Karpas-422 (cell line): ENCODE data around the gene LIME1. TPM values are rescaled to one million over a fixed set of nuclear protein-coding genes. Genes with fewer than 3 reads are reported as not detected.

Source experiments
- DNase-seq: peaks from one replicate; pipeline ENCODE4 v3.0.0-alpha.2; 2015
- H2AFZ ChIP-seq: fragments of 200-600 bp; sonication (generic); 2 replicates; pipeline ENCODE4 v1.6.1; 2014; ENCODE audit warnings: antibody characterized with exemption, low read length, mixed read lengths
- H3K27ac ChIP-seq: fragments of 200-600 bp; sonication (generic); 2 replicates; pipeline ENCODE4 v1.5.1; 2014; ENCODE audit warnings: mild to moderate bottlenecking, low read length, moderate library complexity
- H3K27me3 ChIP-seq: fragments of 200-600 bp; sonication (generic); 2 replicates; pipeline ENCODE4 v1.6.1; 2014; ENCODE audit warnings: low read length, mixed read lengths
- H3K36me3 ChIP-seq: fragments of 200-600 bp; sonication (generic); 2 replicates; pipeline ENCODE4 v1.6.1; 2014; ENCODE audit warnings: low read length, mixed read lengths; ENCODE audit not compliant: insufficient read depth
- H3K4me1 ChIP-seq: fragments of 200-600 bp; sonication (generic); 2 replicates; pipeline ENCODE4 v1.6.1; 2014; ENCODE audit warnings: mild to moderate bottlenecking, low read length, mixed read lengths
- H3K4me2 ChIP-seq: fragments of 200-600 bp; sonication (generic); 2 replicates; pipeline ENCODE4 v1.6.1; 2014; ENCODE audit warnings: low read length, low read depth, mild to moderate bottlenecking; ENCODE audit not compliant: poor library complexity, severe bottlenecking
- H3K4me3 ChIP-seq: fragments of 200-600 bp; sonication (generic); 2 replicates; pipeline ENCODE4 v1.5.1; 2014; ENCODE audit warnings: mild to moderate bottlenecking, antibody characterized with exemption, low read length, mixed read lengths
- H3K79me2 ChIP-seq: fragments of 200-600 bp; sonication (generic); 2 replicates; pipeline ENCODE4 v1.6.1; 2014; ENCODE audit warnings: mild to moderate bottlenecking, low read length, mixed read lengths
- H3K9ac ChIP-seq: fragments of 200-600 bp; sonication (generic); 2 replicates; pipeline ENCODE4 v1.6.0; 2014; ENCODE audit warnings: low read length
- H3K9me2 ChIP-seq: fragments of 200-600 bp; sonication (generic), shearing (Covaris generic); replicated peaks from 2 replicates; pipeline ENCODE4 v1.6.0; 2014; ENCODE audit warnings: mild to moderate bottlenecking, low read length, moderate library complexity; ENCODE audit not compliant: insufficient read depth
- H3K9me3 ChIP-seq: fragments of 300-700, 200-600 bp; sonication (generic); 2 replicates; pipeline ENCODE4 v1.6.1; 2014; ENCODE audit warnings: low read length, mixed read lengths
- H4K20me1 ChIP-seq: fragments of 200-600 bp; sonication (generic); 2 replicates; pipeline ENCODE4 v1.6.1; 2014; ENCODE audit warnings: mild to moderate bottlenecking, antibody characterized with exemption, low read length, low read depth; ENCODE audit not compliant: insufficient read depth
- total RNA-seq: library from RNA; depleted of rRNA; stranded (reverse); fragments of >200 nt; shearing (Covaris generic); gene quantifications from 2 replicates; pipeline ENCODE4 v1.2.3, GENCODE V29; 2014; ENCODE audit warnings: low replicate concordance

Gene LIME1
- total RNA-seq, 1 experiment from 2014 or later: 3.4 TPM

DNA sequence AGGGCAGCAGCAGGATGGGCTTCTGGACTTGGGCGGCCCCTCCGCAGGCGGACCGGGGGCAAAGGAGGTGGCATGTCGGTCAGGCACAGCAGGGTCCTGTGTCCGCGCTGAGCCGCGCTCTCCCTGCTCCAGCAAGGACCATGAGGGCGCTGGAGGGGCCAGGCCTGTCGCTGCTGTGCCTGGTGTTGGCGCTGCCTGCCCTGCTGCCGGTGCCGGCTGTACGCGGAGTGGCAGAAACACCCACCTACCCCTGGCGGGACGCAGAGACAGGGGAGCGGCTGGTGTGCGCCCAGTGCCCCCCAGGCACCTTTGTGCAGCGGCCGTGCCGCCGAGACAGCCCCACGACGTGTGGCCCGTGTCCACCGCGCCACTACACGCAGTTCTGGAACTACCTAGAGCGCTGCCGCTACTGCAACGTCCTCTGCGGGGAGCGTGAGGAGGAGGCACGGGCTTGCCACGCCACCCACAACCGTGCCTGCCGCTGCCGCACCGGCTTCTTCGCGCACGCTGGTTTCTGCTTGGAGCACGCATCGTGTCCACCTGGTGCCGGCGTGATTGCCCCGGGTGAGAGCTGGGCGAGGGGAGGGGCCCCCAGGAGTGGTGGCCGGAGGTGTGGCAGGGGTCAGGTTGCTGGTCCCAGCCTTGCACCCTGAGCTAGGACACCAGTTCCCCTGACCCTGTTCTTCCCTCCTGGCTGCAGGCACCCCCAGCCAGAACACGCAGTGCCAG lies 39.7 kb upstream of the LIME1 start, which contains the start of gene TNFRSF6B:
TNFRSF6B (plus strand) TSS at position 25 of the 729 bp plus-strand sequence; CDS start at position 141, 116 bp downstream.
- no peak within 1 kb of the TSS for H2AFZ ChIP-seq
- DNase-seq: no peak
- no peak within 1 kb of the TSS for H3K4me2 ChIP-seq
- H3K4me1 ChIP-seq: peaks cover 7% of the 10 kb centered on the region
- no peaks in the 10 kb centered on the region for H4K20me1 ChIP-seq
- peaks cover 9% of the 10 kb centered on the region; the same call in 1 of the 2 replicates for H3K36me3 ChIP-seq
- no peak within 1 kb of the TSS for H3K4me3 ChIP-seq
- H3K9ac ChIP-seq: no peak within 1 kb of the TSS
- H3K27me3 ChIP-seq: no peaks in the 10 kb centered on the region
- no peaks in the 10 kb centered on the region for H3K9me2 ChIP-seq
- H3K79me2 ChIP-seq: no peaks in the 10 kb centered on the region
- H3K9me3 ChIP-seq: no peaks in the 10 kb centered on the region
- no peak within 1 kb of the TSS for H3K27ac ChIP-seq

DNA sequence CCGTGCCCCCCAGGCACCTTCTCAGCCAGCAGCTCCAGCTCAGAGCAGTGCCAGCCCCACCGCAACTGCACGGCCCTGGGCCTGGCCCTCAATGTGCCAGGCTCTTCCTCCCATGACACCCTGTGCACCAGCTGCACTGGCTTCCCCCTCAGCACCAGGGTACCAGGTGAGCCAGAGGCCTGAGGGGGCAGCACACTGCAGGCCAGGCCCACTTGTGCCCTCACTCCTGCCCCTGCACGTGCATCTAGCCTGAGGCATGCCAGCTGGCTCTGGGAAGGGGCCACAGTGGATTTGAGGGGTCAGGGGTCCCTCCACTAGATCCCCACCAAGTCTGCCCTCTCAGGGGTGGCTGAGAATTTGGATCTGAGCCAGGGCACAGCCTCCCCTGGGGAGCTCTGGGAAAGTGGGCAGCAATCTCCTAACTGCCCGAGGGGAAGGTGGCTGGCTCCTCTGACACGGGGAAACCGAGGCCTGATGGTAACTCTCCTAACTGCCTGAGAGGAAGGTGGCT lies 39.1 kb upstream of the LIME1 start:
- H3K4me3 ChIP-seq: no peak overlapping the region
- no peak overlapping the region for H3K9ac ChIP-seq

DNA sequence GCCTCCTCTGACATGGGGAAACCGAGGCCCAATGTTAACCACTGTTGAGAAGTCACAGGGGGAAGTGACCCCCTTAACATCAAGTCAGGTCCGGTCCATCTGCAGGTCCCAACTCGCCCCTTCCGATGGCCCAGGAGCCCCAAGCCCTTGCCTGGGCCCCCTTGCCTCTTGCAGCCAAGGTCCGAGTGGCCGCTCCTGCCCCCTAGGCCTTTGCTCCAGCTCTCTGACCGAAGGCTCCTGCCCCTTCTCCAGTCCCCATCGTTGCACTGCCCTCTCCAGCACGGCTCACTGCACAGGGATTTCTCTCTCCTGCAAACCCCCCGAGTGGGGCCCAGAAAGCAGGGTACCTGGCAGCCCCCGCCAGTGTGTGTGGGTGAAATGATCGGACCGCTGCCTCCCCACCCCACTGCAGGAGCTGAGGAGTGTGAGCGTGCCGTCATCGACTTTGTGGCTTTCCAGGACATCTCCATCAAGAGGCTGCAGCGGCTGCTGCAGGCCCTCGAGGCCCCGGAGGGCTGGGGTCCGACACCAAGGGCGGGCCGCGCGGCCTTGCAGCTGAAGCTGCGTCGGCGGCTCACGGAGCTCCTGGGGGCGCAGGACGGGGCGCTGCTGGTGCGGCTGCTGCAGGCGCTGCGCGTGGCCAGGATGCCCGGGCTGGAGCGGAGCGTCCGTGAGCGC lies 38.5 kb upstream of the LIME1 start:
- no peaks in the 10 kb centered on the region for H3K9me3 ChIP-seq

More for the DNA sequence above, 39.1 kb upstream of the LIME1 start:
- peaks cover 9% of the 10 kb centered on the region; the same call in 1 of the 2 replicates for H3K36me3 ChIP-seq
- no peaks in the 10 kb centered on the region for H4K20me1 ChIP-seq
- no peaks in the 10 kb centered on the region for H3K9me3 ChIP-seq
- peaks cover 7% of the 10 kb centered on the region for H3K4me1 ChIP-seq
- no peaks in the 10 kb centered on the region for H3K79me2 ChIP-seq
- H3K27ac ChIP-seq: no peak overlapping the region
- H2AFZ ChIP-seq: no peak overlapping the region
- peak; percentile 52 for DNase-seq
- no peaks in the 10 kb centered on the region for H3K27me3 ChIP-seq
- no peaks in the 10 kb centered on the region for H3K9me2 ChIP-seq
- no peak overlapping the region for H3K4me2 ChIP-seq

DNA sequence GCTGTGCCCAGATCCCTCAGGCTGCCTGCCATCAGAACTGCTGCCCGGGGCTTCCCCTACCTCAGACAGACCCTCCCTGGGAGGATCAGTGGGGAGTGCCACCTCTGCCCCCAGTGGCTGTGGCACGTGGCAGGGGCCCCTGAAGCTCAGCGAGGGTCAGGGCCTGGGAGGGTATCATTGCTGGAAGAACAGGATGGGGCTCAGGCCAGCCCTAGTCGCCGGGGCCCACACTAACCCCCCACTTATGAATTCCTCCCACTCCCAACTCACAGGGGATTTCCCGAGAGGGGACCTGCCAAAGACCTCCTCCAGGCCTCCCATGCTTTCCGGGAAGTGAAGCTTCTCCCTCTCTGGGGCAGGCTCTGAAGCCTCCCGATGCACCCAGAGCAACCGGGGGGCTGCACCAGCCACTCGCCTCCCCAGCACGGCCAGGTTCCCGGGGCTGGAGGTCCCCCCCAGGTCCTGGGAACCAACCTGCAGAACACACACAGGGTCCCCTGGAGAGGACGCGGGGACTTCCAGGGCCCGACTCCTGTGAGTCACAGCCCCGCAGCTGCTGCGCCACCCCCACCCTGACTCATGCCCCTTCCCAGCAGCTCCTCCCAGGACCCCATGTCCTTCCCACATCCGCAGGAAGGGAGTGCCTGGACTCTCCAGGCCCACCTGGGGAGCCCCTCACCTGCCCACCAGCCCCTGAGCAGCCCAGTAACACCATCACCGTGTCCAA lies 37.6 kb upstream of the LIME1 start:
- H3K27me3 ChIP-seq: no peaks in the 10 kb centered on the region
- peaks cover 7% of the 10 kb centered on the region for H3K4me1 ChIP-seq
- no peak for DNase-seq
- no peak overlapping the region for H2AFZ ChIP-seq
- no peaks in the 10 kb centered on the region for H4K20me1 ChIP-seq
- no peak overlapping the region for H3K9ac ChIP-seq
- no peak overlapping the region for H3K4me3 ChIP-seq
- H3K9me3 ChIP-seq: no peaks in the 10 kb centered on the region
- H3K27ac ChIP-seq: no peak overlapping the region
- H3K4me2 ChIP-seq: no peak overlapping the region
- no peaks in the 10 kb centered on the region for H3K9me2 ChIP-seq
- H3K79me2 ChIP-seq: no peaks in the 10 kb centered on the region
- peaks cover 9% of the 10 kb centered on the region; the same call in 1 of the 2 replicates for H3K36me3 ChIP-seq

More for the DNA sequence above, 38.5 kb upstream of the LIME1 start:
- H3K9me2 ChIP-seq: no peaks in the 10 kb centered on the region
- no peaks in the 10 kb centered on the region for H3K27me3 ChIP-seq
- no peak overlapping the region for H3K9ac ChIP-seq
- no peaks in the 10 kb centered on the region for H4K20me1 ChIP-seq
- H3K4me2 ChIP-seq: no peak overlapping the region
- peaks cover 7% of the 10 kb centered on the region for H3K4me1 ChIP-seq
- no peaks in the 10 kb centered on the region for H3K79me2 ChIP-seq
- H3K27ac ChIP-seq: no peak overlapping the region
- no peak for DNase-seq
- H3K4me3 ChIP-seq: no peak overlapping the region
- peaks cover 9% of the 10 kb centered on the region; the same call in 1 of the 2 replicates for H3K36me3 ChIP-seq
- no peak overlapping the region for H2AFZ ChIP-seq

DNA sequence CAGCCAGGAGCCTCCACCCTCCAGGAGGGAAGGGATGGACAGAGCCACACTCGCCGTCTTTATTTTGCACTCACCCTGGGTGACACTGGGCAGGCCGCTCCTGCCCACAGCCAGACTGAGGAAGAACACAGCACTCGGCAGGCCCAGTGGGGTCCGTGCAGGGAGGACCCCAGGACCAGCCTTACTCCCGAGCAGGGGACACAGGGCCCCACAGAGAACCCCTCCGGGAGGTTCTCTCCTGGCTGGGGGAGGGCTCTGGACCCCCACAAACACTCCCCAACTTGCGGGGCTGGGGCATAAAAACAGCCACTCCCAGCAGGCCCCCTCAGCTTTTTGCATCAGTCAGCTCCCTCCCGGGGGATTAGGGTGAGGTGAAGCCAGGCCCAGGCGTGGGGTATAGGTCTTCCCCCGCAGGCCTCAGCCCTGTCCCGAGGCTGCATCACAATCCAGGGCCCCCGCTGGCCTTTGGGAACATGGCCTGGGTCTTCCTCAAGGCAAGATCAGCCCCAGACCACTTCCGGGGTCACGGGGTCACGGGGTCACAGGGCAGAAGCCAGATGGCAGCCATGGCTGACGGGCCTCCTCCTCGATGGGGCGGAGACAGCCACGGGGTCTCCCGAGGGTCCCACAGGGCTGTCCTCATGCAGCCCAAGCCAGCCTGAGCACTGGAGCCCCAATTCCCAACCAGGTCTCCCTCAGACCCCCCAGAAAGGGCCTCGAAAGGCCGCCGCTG lies 36.8 kb upstream of the LIME1 start:
- Histone ChIP-seq H3K4me1 (peaks cover 7% of the 10 kb centered on the region), H3K9ac (no peak overlapping the region), H3K9me3 (no peaks in the 10 kb centered on the region), H3K27ac (no peak overlapping the region), H3K27me3 (no peaks in the 10 kb centered on the region), H3K4me3 (no peak overlapping the region), H2AFZ (no peak overlapping the region), H3K36me3 (peaks cover 5% of the 10 kb centered on the region; the same call in 1 of the 2 replicates), H3K79me2 (no peaks in the 10 kb centered on the region), H3K9me2 (no peaks in the 10 kb centered on the region), H4K20me1 (no peaks in the 10 kb centered on the region), H3K4me2 (no peak overlapping the region)
- peak; percentile 52 for DNase-seq

DNA sequence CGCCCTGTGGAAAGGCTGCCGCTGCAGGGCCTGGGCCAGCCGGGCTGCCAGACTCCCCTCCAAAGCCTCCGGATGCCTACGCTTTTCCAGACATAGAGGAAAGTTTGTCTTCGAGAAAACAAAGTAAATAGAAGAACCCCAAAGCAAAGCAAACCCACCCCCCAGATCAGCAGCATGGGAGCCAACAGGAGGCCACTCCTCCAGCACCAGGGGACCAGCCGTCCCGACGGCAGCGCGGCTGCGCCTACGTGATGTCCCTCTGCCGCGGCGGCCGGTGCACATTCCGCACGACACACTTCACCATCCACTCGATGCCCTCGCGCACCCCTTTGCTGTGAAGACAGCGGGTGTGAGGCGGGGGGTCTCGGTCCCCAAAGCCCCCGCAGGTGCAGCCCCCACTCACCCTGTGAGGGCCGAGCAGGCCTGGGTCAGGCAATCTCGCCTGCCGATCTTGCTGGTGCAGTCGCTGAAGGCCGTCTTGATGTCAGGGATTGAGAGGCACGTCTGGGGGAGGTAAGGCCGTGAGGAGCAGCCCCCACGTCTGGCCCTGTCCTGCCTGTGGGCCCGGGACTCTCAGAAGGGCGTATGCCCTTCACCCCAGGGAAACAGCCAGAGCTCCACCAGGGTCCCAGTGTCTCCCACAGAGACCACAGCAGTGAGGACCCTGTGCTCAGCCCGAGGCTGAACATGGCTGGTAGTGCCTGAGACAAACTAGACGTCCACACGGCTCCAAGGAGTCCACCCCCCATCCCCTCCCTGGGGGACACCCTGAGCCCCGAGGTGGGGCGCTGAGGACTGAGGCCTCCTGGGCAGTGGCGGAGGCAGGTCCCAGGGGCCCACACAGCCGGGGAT lies 36.0 kb upstream of the LIME1 start:
- Histone ChIP-seq H3K36me3 (peaks cover 8% of the 10 kb centered on the region), H3K9me3 (no peaks in the 10 kb centered on the region), H3K9me2 (no peaks in the 10 kb centered on the region), H4K20me1 (no peaks in the 10 kb centered on the region), H3K4me3 (no peak overlapping the region), H3K4me2 (no peak overlapping the region), H2AFZ (no peak overlapping the region), H3K9ac (no peak overlapping the region), H3K27ac (no peak overlapping the region), H3K79me2 (peaks cover under 1% of the 10 kb centered on the region; the same call in 1 of the 2 replicates), H3K4me1 (peaks cover 7% of the 10 kb centered on the region), H3K27me3 (no peaks in the 10 kb centered on the region)
- DNase-seq: no peak

DNA sequence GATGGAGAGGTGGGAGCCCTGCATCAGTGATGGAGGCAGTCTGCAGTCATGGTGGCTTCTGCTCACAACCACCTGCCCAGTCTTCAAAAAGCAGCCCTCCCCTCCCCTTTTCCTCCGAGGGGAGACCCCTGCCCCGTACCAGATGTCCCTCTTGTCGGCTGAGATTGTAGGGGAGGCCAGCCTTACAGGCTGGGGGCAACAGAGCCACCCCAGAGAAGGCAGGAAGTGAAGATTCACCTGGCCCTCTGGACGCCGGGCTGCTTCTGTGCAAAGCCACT lies 35.5 kb upstream of the LIME1 start:
- no peaks in the 10 kb centered on the region for H3K9me3 ChIP-seq
- no peaks in the 10 kb centered on the region; the same call in 1 of the 2 replicates for H4K20me1 ChIP-seq
- no peak overlapping the region for H3K9ac ChIP-seq
- H3K36me3 ChIP-seq: peaks cover 13% of the 10 kb centered on the region
- H3K27ac ChIP-seq: no peak overlapping the region
- no peak for DNase-seq
- H3K27me3 ChIP-seq: no peaks in the 10 kb centered on the region
- H3K9me2 ChIP-seq: no peaks in the 10 kb centered on the region
- peaks cover 9% of the 10 kb centered on the region for H3K4me1 ChIP-seq
- peaks cover 6% of the 10 kb centered on the region for H3K79me2 ChIP-seq
- no peak overlapping the region for H3K4me2 ChIP-seq
- no peak overlapping the region for H2AFZ ChIP-seq
- H3K4me3 ChIP-seq: no peak overlapping the region
